Hepatocyte (in vitro differentiated cells): ENCODE results near the gene LYVE1.

Experiments used
- EZH2 ChIP-seq: fragments of 200-600 bp; sonication (generic); IDR thresholded peaks from 2 replicates; pipeline ENCODE4 v1.6.1; 2016; ENCODE audit warnings: antibody characterized with exemption, mild to moderate bottlenecking, borderline replicate concordance
- EZH2phosphoT487 ChIP-seq: fragments of 200-600 bp; sonication (generic); IDR thresholded peaks from one replicate; pipeline ENCODE4 v1.6.1; 2018; ENCODE audit warnings: antibody characterized with exemption, mild to moderate bottlenecking, low read depth, moderate library complexity; ENCODE audit not compliant: unreplicated experiment, severe bottlenecking
- TF ChIP-seq, protein P1 (sequence below): fragments of 200-600 bp; sonication (generic); IDR thresholded peaks from 2 replicates; pipeline ENCODE4 v1.5.1; 2016; ENCODE audit warnings: antibody characterized with exemption, mild to moderate bottlenecking; ENCODE audit not compliant: poor library complexity

GRCh38 chr11:10528121-10528520 is 40.3 kb downstream of the LYVE1 start:
- TF ChIP-seq EZH2, result no peak
- no peak for TF ChIP-seq EZH2phosphoT487
- TF ChIP-seq, protein P1, sequence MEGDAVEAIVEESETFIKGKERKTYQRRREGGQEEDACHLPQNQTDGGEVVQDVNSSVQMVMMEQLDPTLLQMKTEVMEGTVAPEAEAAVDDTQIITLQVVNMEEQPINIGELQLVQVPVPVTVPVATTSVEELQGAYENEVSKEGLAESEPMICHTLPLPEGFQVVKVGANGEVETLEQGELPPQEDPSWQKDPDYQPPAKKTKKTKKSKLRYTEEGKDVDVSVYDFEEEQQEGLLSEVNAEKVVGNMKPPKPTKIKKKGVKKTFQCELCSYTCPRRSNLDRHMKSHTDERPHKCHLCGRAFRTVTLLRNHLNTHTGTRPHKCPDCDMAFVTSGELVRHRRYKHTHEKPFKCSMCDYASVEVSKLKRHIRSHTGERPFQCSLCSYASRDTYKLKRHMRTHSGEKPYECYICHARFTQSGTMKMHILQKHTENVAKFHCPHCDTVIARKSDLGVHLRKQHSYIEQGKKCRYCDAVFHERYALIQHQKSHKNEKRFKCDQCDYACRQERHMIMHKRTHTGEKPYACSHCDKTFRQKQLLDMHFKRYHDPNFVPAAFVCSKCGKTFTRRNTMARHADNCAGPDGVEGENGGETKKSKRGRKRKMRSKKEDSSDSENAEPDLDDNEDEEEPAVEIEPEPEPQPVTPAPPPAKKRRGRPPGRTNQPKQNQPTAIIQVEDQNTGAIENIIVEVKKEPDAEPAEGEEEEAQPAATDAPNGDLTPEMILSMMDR, result no peak
